HFFc6 (cell line): Measurements from ENCODE around the gene IRX1. TPM values are rescaled to one million over a fixed set of nuclear protein-coding genes. Genes with fewer than 3 reads are reported as not detected.

Experiments used
- DNase-seq: peaks from one replicate; pipeline ENCODE4 v3.0.0-alpha.2; 2018
- H3K27ac Mint-ChIP-seq: 2 replicates; pipeline ENCODE4 v1.8.0; 2020; ENCODE audit warnings: mild to moderate bottlenecking, mixed read lengths
- H3K27me3 Mint-ChIP-seq: 2 replicates; pipeline ENCODE4 v1.8.0; 2021; ENCODE audit warnings: mild to moderate bottlenecking, moderate library complexity, mixed read lengths; ENCODE audit not compliant: insufficient read depth
- H3K36me3 Mint-ChIP-seq: 2 replicates; pipeline ENCODE4 v1.8.0; 2021; ENCODE audit warnings: low read depth, mixed read lengths
- H3K4me1 Mint-ChIP-seq: 2 replicates; pipeline ENCODE4 v1.8.0; 2020; ENCODE audit warnings: low read depth, mixed read lengths
- H3K4me3 Mint-ChIP-seq: 2 replicates; pipeline ENCODE4 v1.8.0; 2020; ENCODE audit warnings: mild to moderate bottlenecking, moderate library complexity, mixed read lengths
- H3K9me3 Mint-ChIP-seq: 2 replicates; pipeline ENCODE4 v1.8.0; 2020; ENCODE audit warnings: mild to moderate bottlenecking, mixed read lengths
- total RNA-seq, 6 experiments: library from RNA; stranded (reverse); fragmentation: NEBNext Ultra II Directional; extraction: Animal tissue kit (Norgen Biotek cat#: 25700); gene quantifications; 2 replicates in 1 of 6; 3 replicates in 5 of 6; pipeline ENCODE4 v1.2.3, GENCODE V29; 2021
- TF ChIP-seq, protein P1 (sequence below): fragments of 200-600 bp; sonication (generic); IDR thresholded peaks from 2 replicates; pipeline ENCODE4 v1.5.0; 2021; ENCODE audit warnings: antibody characterized with exemption, mild to moderate bottlenecking

IRX1 gene
- total RNA-seq, 6 experiments from 2014 or later: not detected

DNA sequence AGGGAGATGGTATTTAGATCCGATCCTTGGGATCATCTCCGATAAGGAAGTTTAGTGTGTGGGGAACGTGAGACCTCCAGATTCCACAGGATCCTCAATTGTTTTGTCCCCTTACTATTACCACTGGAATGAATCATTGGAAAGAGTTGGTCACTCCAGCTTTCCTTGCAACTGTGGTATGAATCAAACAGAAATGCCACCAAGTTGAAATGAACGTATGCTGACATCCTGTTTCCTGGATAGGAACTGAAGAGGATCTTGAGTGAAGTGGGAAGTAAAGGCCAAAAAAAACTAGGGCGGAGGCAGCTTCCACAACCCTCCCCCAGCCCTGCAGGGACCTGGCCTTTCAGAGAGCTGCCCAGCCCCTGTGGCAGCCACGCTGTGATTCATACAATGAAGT, 23.9 kb downstream of the IRX1 start:
- Mint-ChIP-seq H3K4me1 (no peaks in the 10 kb centered on the region), H3K36me3 (no peaks in the 10 kb centered on the region; the same call in 1 of the 2 replicates), H3K4me3 (no peak overlapping the region), H3K9me3 (peaks cover 53% of the 10 kb centered on the region), H3K27ac (no peak overlapping the region), H3K27me3 (no peaks in the 10 kb centered on the region)
- DNase-seq: no peak
- TF ChIP-seq, protein P1, sequence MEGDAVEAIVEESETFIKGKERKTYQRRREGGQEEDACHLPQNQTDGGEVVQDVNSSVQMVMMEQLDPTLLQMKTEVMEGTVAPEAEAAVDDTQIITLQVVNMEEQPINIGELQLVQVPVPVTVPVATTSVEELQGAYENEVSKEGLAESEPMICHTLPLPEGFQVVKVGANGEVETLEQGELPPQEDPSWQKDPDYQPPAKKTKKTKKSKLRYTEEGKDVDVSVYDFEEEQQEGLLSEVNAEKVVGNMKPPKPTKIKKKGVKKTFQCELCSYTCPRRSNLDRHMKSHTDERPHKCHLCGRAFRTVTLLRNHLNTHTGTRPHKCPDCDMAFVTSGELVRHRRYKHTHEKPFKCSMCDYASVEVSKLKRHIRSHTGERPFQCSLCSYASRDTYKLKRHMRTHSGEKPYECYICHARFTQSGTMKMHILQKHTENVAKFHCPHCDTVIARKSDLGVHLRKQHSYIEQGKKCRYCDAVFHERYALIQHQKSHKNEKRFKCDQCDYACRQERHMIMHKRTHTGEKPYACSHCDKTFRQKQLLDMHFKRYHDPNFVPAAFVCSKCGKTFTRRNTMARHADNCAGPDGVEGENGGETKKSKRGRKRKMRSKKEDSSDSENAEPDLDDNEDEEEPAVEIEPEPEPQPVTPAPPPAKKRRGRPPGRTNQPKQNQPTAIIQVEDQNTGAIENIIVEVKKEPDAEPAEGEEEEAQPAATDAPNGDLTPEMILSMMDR: no peak

GRCh38 chr5:3622961-3623360, 27.3 kb downstream of the IRX1 start:
- no peaks in the 10 kb centered on the region; the same call in 1 of the 2 replicates for H3K36me3 Mint-ChIP-seq
- TF ChIP-seq, protein P1: no peak
- H3K27me3 Mint-ChIP-seq: no peaks in the 10 kb centered on the region
- no peak overlapping the region for H3K4me3 Mint-ChIP-seq
- peaks cover 52% of the 10 kb centered on the region for H3K9me3 Mint-ChIP-seq
- no peak for DNase-seq
- no peaks in the 10 kb centered on the region for H3K4me1 Mint-ChIP-seq
- no peak overlapping the region for H3K27ac Mint-ChIP-seq

DNA sequence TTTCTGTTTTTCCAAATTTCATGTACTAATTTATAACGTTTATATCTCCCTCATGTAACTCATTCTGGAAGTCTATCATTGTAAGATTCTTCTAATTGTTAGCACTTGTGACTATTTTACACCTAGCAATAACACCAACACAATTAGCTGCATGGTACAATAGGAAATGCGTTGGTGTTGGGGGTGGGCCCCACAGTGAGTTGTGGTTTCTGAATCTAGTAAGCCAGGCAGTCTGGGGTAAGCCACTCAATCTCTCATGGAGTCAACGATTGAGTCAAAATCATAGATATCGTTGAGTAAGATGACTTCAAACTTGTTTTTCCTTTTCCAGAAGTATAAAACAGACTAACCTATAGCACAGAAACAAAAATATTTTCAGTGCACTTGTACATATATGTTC, 30.0 kb downstream of the IRX1 start:
- H3K27me3 Mint-ChIP-seq: no peaks in the 10 kb centered on the region
- H3K4me1 Mint-ChIP-seq: no peaks in the 10 kb centered on the region
- TF ChIP-seq, protein P1: no peak
- DNase-seq: no peak
- H3K36me3 Mint-ChIP-seq: no peaks in the 10 kb centered on the region; the same call in 1 of the 2 replicates
- H3K9me3 Mint-ChIP-seq: peaks cover 66% of the 10 kb centered on the region
- no peak overlapping the region for H3K4me3 Mint-ChIP-seq
- H3K27ac Mint-ChIP-seq: no peak overlapping the region

DNA sequence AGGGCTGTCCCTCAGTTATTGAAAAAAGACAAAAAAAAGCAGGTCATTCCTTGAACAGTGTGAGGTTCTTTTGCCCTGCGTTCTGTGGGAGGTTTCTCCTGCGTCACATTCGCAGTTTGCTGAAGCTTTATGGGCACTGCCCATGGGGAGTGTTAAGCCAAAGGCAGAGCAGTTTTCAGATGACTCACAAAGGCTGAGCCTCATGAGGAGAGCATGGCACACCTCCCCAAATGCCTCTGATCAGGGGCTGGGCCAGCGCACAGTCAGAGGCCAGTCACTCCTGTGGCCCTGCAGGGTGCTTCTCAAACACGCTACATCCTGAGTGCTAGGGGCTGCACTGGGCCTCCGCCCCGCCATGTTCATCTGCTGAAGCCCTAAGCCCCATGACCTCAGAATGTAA, 38.4 kb downstream of the IRX1 start:
- TF ChIP-seq, protein P1: no peak
- H3K4me3 Mint-ChIP-seq: no peak overlapping the region
- peaks cover 72% of the 10 kb centered on the region for H3K9me3 Mint-ChIP-seq

DNA sequence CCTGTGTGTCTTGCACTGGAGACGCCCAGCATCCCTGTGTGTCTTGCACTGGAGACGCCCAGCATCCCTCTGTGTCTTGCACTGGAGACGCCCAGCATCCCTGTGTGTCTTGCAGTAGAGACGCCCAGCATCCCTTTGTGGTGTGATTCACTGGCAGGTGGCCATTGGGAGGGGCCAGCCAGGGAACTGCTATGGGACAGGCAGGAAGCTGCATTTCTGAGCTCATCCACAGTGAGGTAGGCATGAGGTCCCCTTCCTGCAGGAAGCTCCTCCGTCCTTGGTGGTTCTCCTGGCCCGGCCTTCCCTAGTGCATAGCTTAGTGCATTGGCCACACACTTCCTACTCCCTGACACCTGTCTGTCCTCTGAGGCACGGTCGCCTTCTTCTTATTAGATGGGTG, 43.5 kb downstream of the IRX1 start:
- H3K27me3 Mint-ChIP-seq: peaks cover 1% of the 10 kb centered on the region; the same call in 1 of the 2 replicates
- H3K36me3 Mint-ChIP-seq: no peaks in the 10 kb centered on the region
- TF ChIP-seq, protein P1: no peak
- H3K4me1 Mint-ChIP-seq: no peaks in the 10 kb centered on the region
- H3K27ac Mint-ChIP-seq: no peak overlapping the region
- H3K9me3 Mint-ChIP-seq: peaks cover 57% of the 10 kb centered on the region
- H3K4me3 Mint-ChIP-seq: no peak overlapping the region
- DNase-seq: no peak

More for the DNA sequence above, 38.4 kb downstream of the IRX1 start:
- no peak overlapping the region for H3K27ac Mint-ChIP-seq
- peaks cover 14% of the 10 kb centered on the region; the same call in 1 of the 2 replicates for H3K36me3 Mint-ChIP-seq
- DNase-seq: no peak
- H3K27me3 Mint-ChIP-seq: no peaks in the 10 kb centered on the region
- H3K4me1 Mint-ChIP-seq: no peaks in the 10 kb centered on the region

DNA sequence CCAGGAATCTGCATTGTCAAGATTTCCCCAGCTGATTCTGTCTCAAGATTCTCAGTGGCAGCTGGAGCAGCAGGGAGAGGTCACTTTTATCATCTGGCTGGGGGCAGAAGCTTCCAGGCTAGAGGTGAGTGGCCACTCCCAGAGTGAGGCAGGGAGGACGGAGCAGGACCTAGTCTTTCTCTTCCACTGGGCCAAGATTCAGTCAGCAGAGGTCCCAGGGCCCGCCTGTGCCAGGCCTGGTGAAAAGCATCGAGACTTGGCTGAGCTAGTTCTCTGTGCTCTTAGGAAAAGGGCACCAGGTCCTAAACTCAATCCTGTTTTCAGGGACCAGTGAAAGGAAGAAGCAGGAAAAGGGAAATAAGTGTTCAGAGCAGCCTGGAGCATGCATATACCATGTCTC, 46.6 kb downstream of the IRX1 start:
- Mint-ChIP-seq H3K4me1 (no peaks in the 10 kb centered on the region), H3K27ac (no peak overlapping the region), H3K9me3 (peaks cover 49% of the 10 kb centered on the region), H3K27me3 (peaks cover 1% of the 10 kb centered on the region; the same call in 1 of the 2 replicates), H3K36me3 (no peaks in the 10 kb centered on the region), H3K4me3 (no peak overlapping the region)
- no peak for DNase-seq
- TF ChIP-seq, protein P1: no peak
